SH-SY5Y (cell line): Measurements from ENCODE around the gene CNTFR.

Source experiments
- GATA2 ChIP-seq: IDR thresholded peaks from 2 replicates; pipeline ENCODE4 v1.6.1; 2011; ENCODE audit warnings: mild to moderate bottlenecking, low read depth, low read length
- GATA3 ChIP-seq: IDR thresholded peaks from 2 replicates; pipeline ENCODE4 v1.6.1; 2011; ENCODE audit warnings: low read depth, mild to moderate bottlenecking, low read length, moderate library complexity

- no peak for TF ChIP-seq GATA2
- no peak for TF ChIP-seq GATA3
These were observed 87.1 kb downstream of the CNTFR start for GRCh38 chr9:34502471-34502870.
